Ovary (tissue), 3 donors: Measurements from ENCODE around the gene FGF8.

ENCODE experiments used
- POLR2A ChIP-seq: fragments of 450-650 bp; IDR thresholded peaks from one replicate; pipeline ENCODE4 v1.6.1; 2017; ENCODE audit warnings: antibody characterized with exemption, mild to moderate bottlenecking, moderate library complexity
- TF ChIP-seq, protein P1 (sequence below), 3 donors: fragments of 450-650 bp in 2 of 3; fragments of 200-600 bp in 1 of 3; IDR thresholded peaks; one replicate each; pipeline versions ENCODE4 v1.5.1 to v1.8.0; 2016 to 2022; ENCODE audit warnings: antibody characterized with exemption in 3 of 3, mild to moderate bottlenecking in 1 of 3
- donor health status: DM: no; HTN: no; CAD: no.

- TF ChIP-seq, protein P1, sequence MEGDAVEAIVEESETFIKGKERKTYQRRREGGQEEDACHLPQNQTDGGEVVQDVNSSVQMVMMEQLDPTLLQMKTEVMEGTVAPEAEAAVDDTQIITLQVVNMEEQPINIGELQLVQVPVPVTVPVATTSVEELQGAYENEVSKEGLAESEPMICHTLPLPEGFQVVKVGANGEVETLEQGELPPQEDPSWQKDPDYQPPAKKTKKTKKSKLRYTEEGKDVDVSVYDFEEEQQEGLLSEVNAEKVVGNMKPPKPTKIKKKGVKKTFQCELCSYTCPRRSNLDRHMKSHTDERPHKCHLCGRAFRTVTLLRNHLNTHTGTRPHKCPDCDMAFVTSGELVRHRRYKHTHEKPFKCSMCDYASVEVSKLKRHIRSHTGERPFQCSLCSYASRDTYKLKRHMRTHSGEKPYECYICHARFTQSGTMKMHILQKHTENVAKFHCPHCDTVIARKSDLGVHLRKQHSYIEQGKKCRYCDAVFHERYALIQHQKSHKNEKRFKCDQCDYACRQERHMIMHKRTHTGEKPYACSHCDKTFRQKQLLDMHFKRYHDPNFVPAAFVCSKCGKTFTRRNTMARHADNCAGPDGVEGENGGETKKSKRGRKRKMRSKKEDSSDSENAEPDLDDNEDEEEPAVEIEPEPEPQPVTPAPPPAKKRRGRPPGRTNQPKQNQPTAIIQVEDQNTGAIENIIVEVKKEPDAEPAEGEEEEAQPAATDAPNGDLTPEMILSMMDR (IDR thresholded peaks at IDR 0.05), result no peak
- no peak for TF ChIP-seq POLR2A
Measured at GRCh38 chr10:101748496-101748895, 27.4 kb downstream of the FGF8 start.
